ENCODE data around the gene CBX2. TPM values are rescaled to one million over a fixed set of nuclear protein-coding genes. Genes with fewer than 3 reads are reported as not detected.

Gene CBX2
- total RNA-seq, 1 experiment from 2014 or later: 28.3 TPM

GRCh38 chr17:79735096-79735495 is 42.9 kb upstream of the CBX2 start:
- no peak for ATAC-seq
- ChIA-PET CTCF (no interaction called here), POLR2A (no interaction called here), RAD21 (ENCODE audit: low non-redundant PET in 1 of 2, low total read pairs in 2 of 2, uncharacterized antibody in 2 of 2, unreplicated experiment in 2 of 2) (no interaction called here)
- BruUV-seq (replicated peaks): no TSS peak
- DNase-seq (ENCODE audit: low read depth, low spot score): no peak
- Histone ChIP-seq H3K9me2 (ENCODE audit: insufficient read depth) (no peaks in the 10 kb centered on the region), H3K9ac (ENCODE audit: low read length) (no peak overlapping the region), H4K20me1 (ENCODE audit: insufficient read depth) (no peaks in the 10 kb centered on the region), H3K27ac (ENCODE audit: low read depth, low read length) (no peak overlapping the region), H3K4me1 (ENCODE audit: control insufficient read depth in 1 of 2, insufficient read depth in 2 of 2, low read length in 2 of 2) (peaks cover 2 to 7% of the 10 kb centered on the region in 2 experiments; a peak in 1 of 4 replicates), H3K9me3 (ENCODE audit: control insufficient read depth in 1 of 2, insufficient read depth in 1 of 2, low read depth in 1 of 2, low read length in 2 of 2) (no peaks in the 10 kb centered on the region), H3K79me2 (ENCODE audit: insufficient read depth, low read length) (no peaks in the 10 kb centered on the region), H3K4me3 (replicated peaks in 1 of 2; ENCODE audit: low read depth in 1 of 2, low read length in 2 of 2) (no peak overlapping the region), H3K4me2 (ENCODE audit: low read length) (no peak overlapping the region), H3K36me3 (ENCODE audit: control insufficient read depth in 1 of 2, insufficient read depth in 2 of 2, low read length in 2 of 2) (no peaks in the 10 kb centered on the region), H2AFZ (ENCODE audit: low read depth, low read length, poor library complexity, severe bottlenecking) (no peak overlapping the region), H3K27me3 (ENCODE audit: insufficient read depth, low read length) (no peaks in the 10 kb centered on the region)
- TF ChIP-seq SIN3A (IDR thresholded peaks at IDR 0.05; ENCODE audit: low read depth) (no peak), JUND (IDR thresholded peaks at IDR 0.05) (no peak), SP1 (IDR thresholded peaks at IDR 0.05; ENCODE audit: low read depth) (no peak), REST (IDR thresholded peaks at IDR 0.05; ENCODE audit: low read depth) (no peak), ZFX (IDR thresholded peaks at IDR 0.05) (no peak), CTCF (IDR thresholded peaks at IDR 0.05 in 2 of 3, conservative IDR thresholded peaks at IDR 0.05 in 1 of 3; ENCODE audit: borderline replicate concordance in 1 of 3, insufficient read depth in 1 of 3, low read depth in 2 of 3, low read length in 2 of 3) (no peak), CEBPB (IDR thresholded peaks at IDR 0.05; ENCODE audit: low read depth) (no peak), POLR2AphosphoS5 (IDR thresholded peaks at IDR 0.05; ENCODE audit: low read depth, low read length) (no peak), EZH2phosphoT487 (IDR thresholded peaks at IDR 0.05; ENCODE audit: borderline replicate concordance) (no peak), POLR2A (IDR thresholded peaks at IDR 0.05; ENCODE audit: borderline replicate concordance, extremely low read depth, insufficient read depth, insufficient read length) (no peak), RAD21 (IDR thresholded peaks at IDR 0.05; ENCODE audit: low read depth) (no peak), CBX3 (IDR thresholded peaks at IDR 0.05; ENCODE audit: low read depth) (no peak), ATF3 (IDR thresholded peaks at IDR 0.05) (no peak), YY1 (IDR thresholded peaks at IDR 0.05; ENCODE audit: extremely low read depth, insufficient replicate concordance, low read depth, low read length) (no peak), FOSL1 (IDR thresholded peaks at IDR 0.05; ENCODE audit: low read depth) (no peak), MAX (IDR thresholded peaks at IDR 0.05) (no peak), EGR1 (IDR thresholded peaks at IDR 0.05; ENCODE audit: low read depth) (no peak)
- intact Hi-C loops (cut with micrococcal nuclease): no loop called here
